B cell (primary cell): ENCODE measurements around the gene GPAT3. TPM values are rescaled to one million over a fixed set of nuclear protein-coding genes. Genes with fewer than 3 reads are reported as not detected.
A peak's percentile ranks its signal among the peaks of the same experiment; 100 is the strongest.

Source experiments
- ATAC-seq: fragments of 200-7000 bp; cut with Tn5 transposase; one replicate; pipeline ENCODE4 v1.10.0; 2021; ENCODE audit warnings: low read depth, mild to moderate bottlenecking, moderate number of reproducible peaks, moderate library complexity
- CTCF ChIA-PET: fragments of 350-600 bp; sonication (Branson Sonifier 250); formaldehyde crosslinking; loops from one replicate; lab custom pipeline; 2021; ENCODE audit warnings: antibody characterized with exemption, inconsistent platforms; lab: Charles Lee
- POLR2A ChIA-PET: fragments of 350-600 bp; sonication (Branson Sonifier 250); formaldehyde crosslinking; loops from one replicate; lab custom pipeline; 2021; ENCODE audit warnings: antibody characterized with exemption; lab: Charles Lee
- DNase-seq: peaks from one replicate; pipeline ENCODE4 v3.0.0; 2013
- H2AFZ ChIP-seq: 2 replicates; pipeline ENCODE4 v1.6.1; 2012; ENCODE audit warnings: mild to moderate bottlenecking, low read depth, low read length; ENCODE audit not compliant: insufficient read depth, poor library complexity, severe bottlenecking
- H3K27ac ChIP-seq, 2 donors: 1 replicate in 1 of 2; 2 replicates in 1 of 2; pipeline ENCODE4 v1.5.1; 2012 to 2013; ENCODE audit warnings: low read length in 2 of 2, mild to moderate bottlenecking in 2 of 2, moderate library complexity in 1 of 2
- H3K27me3 ChIP-seq, 4 experiments: fragments of 200-600 bp in 1 of 4; sonication (generic) in 1 of 4; replicated peaks in 1 of 4; 1 replicate in 2 of 4; 2 replicates in 2 of 4; pipeline versions ENCODE4 v1.6.1 to v1.7.0; 2013 to 2016; ENCODE audit warnings: low read length in 3 of 4, mild to moderate bottlenecking in 2 of 4, mixed read lengths in 1 of 4, moderate library complexity in 1 of 4; ENCODE audit not compliant: insufficient read depth in 4 of 4, control insufficient read depth in 3 of 4; ENCODE audit errors: control extremely low read depth in 1 of 4
- H3K36me3 ChIP-seq, 2 experiments: replicated peaks in 1 of 2; 1 replicate in 1 of 2; 2 replicates in 1 of 2; pipeline versions ENCODE4 v1.6.1 to v1.7.1; 2013; ENCODE audit warnings: low read length in 1 of 2; ENCODE audit not compliant: insufficient read depth in 2 of 2, control insufficient read depth in 1 of 2; ENCODE audit errors: control extremely low read depth in 1 of 2, extremely low read depth in 1 of 2
- H3K4me1 ChIP-seq, 2 donors: fragments of 200-600 bp in 1 of 2; sonication (generic) in 1 of 2; 1 replicate in 1 of 2; 2 replicates in 1 of 2; pipeline versions ENCODE4 v1.5.1 to v1.6.1; 2013 to 2017; ENCODE audit warnings: low read length in 2 of 2; ENCODE audit not compliant: control insufficient read depth in 2 of 2, insufficient read depth in 2 of 2
- H3K4me2 ChIP-seq: replicated peaks from 2 replicates; pipeline ENCODE3; 2012; ENCODE audit warnings: mild to moderate bottlenecking, low read depth, low read length; ENCODE audit not compliant: poor library complexity, severe bottlenecking
- H3K4me3 ChIP-seq, 5 experiments: fragments of 200-600 bp in 1 of 5; sonication (generic) in 1 of 5; 1 replicate in 3 of 5; 2 replicates in 2 of 5; pipeline versions ENCODE4 v1.5.1 to v1.7.0; 2011 to 2016; ENCODE audit warnings: low read length in 4 of 5, mild to moderate bottlenecking in 4 of 5, low read depth in 2 of 5, control low read depth in 1 of 5, moderate library complexity in 1 of 5; ENCODE audit not compliant: insufficient read depth in 1 of 5; ENCODE audit errors: control extremely low read depth in 1 of 5, extremely low read depth in 1 of 5
- H3K79me2 ChIP-seq: fragments of 200-600 bp; sonication (generic); one replicate; pipeline ENCODE4 v1.6.0; 2016; ENCODE audit warnings: low read length; ENCODE audit not compliant: control insufficient read depth, insufficient read depth
- H3K9ac ChIP-seq: fragments of 200-600 bp; sonication (generic); 2 replicates; pipeline ENCODE4 v1.6.1; 2017; ENCODE audit warnings: mild to moderate bottlenecking, low read length, moderate library complexity
- H3K9me3 ChIP-seq, 3 donors: one replicate each; pipeline versions ENCODE4 v1.6.1 to v1.7.1; 2013; ENCODE audit warnings: low read length in 2 of 3; ENCODE audit not compliant: control insufficient read depth in 2 of 3, insufficient read depth in 1 of 3; ENCODE audit errors: control extremely low read depth in 1 of 3
- H4K20me1 ChIP-seq: 2 replicates; pipeline ENCODE4 v1.6.0; 2012; ENCODE audit warnings: mild to moderate bottlenecking, low read length; ENCODE audit not compliant: insufficient read depth, control insufficient read depth, poor library complexity, severe bottlenecking
- H3K27ac Mint-ChIP-seq: one replicate; pipeline ENCODE4 v1.8.0; 2021; ENCODE audit warnings: mixed read lengths
- H3K27me3 Mint-ChIP-seq: one replicate; pipeline ENCODE4 v1.8.0; 2021; ENCODE audit warnings: mixed read lengths
- H3K4me1 Mint-ChIP-seq: one replicate; pipeline ENCODE4 v1.8.0; 2021; ENCODE audit warnings: mixed read lengths
- H3K4me3 Mint-ChIP-seq: one replicate; pipeline ENCODE4 v1.8.0; 2021; ENCODE audit warnings: mixed read lengths
- H3K9me3 Mint-ChIP-seq: one replicate; pipeline ENCODE4 v1.8.0; 2022; ENCODE audit warnings: mixed read lengths; ENCODE audit not compliant: insufficient read depth
- CTCF ChIP-seq: fragments of 200-600 bp; IDR thresholded peaks from one replicate; pipeline ENCODE4 v1.8.0; 2022; ENCODE audit warnings: antibody characterized with exemption, mild to moderate bottlenecking
- EZH2 ChIP-seq: IDR thresholded peaks from 2 replicates; pipeline ENCODE4 v1.6.1; 2012; ENCODE audit warnings: borderline replicate concordance, low read depth, mild to moderate bottlenecking, moderate library complexity, low read length; ENCODE audit not compliant: insufficient read depth, poor library complexity, severe bottlenecking
- WGBS: methylation state at CpG from one replicate; pipeline ENCODE4 v1.1.5; 2013; ENCODE audit warnings: missing lambda C conversion rate; ENCODE audit not compliant: insufficient coverage; 5-methylcytosine and 5-hydroxymethylcytosine counted together
- intact Hi-C: fragments of 100-400 bp; cut with micrococcal nuclease; formaldehyde crosslinking; loops from one replicate; pipeline ENCODE4 v1.10.0; 2022
- polyA plus RNA-seq: library from polyadenylated mRNA; depleted of rRNA; stranded (reverse); fragments of >200 nt; gene quantifications from 2 replicates; pipeline ENCODE4 v1.2.3, GENCODE V29; 2012
- total RNA-seq, 2 donors: library from RNA; stranded (reverse); fragments of 120-200 nt in 1 of 2; gene quantifications; 1 replicate in 1 of 2; 2 replicates in 1 of 2; pipeline versions ENCODE4 v1.2.3 to v1.2.4, GENCODE V29; 2013 to 2022

Gene GPAT3
- total and polyA plus RNA-seq, 2 donors (not counting 1 experiment from before 2014, with no cell fraction given): 0.06 to 0.89 TPM

GRCh38 chr4:83569429-83569828 is 33.5 kb downstream of the GPAT3 start:
- Mint-ChIP-seq H3K4me3 (no peak overlapping the region), H3K4me1 (peaks cover 14% of the 10 kb centered on the region), H3K27ac (peak overlapping the region; percentile 26), H3K27me3 (peaks cover 7% of the 10 kb centered on the region), H3K9me3 (no peaks in the 10 kb centered on the region)
- Histone ChIP-seq H2AFZ (no peak overlapping the region), H3K9ac (no peak overlapping the region), H3K27ac (no peak overlapping the region), H4K20me1 (no peaks in the 10 kb centered on the region), H3K4me2 (peak overlapping the region; percentile 40), H3K36me3 (no peaks in the 10 kb centered on the region), H3K27me3 (no peaks in the 10 kb centered on the region), H3K4me3 (no peak overlapping the region), H3K79me2 (no peaks in the 10 kb centered on the region), H3K4me1 (peaks cover 12 to 15% of the 10 kb centered on the region in 2 donors), H3K9me3 (no peaks in the 10 kb centered on the region)
- DNase-seq: no peak
- ATAC-seq: no peak
- CTCF ChIA-PET: interaction anchor here (0.6 kb wide), 1 partner anchor 218 kb away, joined by 3 read pairs; no protein-coding TSS in a partner anchor
- TF ChIP-seq CTCF: no peak
- no peak for TF ChIP-seq EZH2
- intact Hi-C loops: no loop called here
- POLR2A ChIA-PET: no interaction called here
- 77% methylated on average over 2 of the region's 4 CpGs for WGBS

GRCh38 chr4:83569987-83570386 is 34.1 kb downstream of the GPAT3 start:
- POLR2A ChIA-PET: no interaction called here
- Mint-ChIP-seq H3K4me3 (peak overlapping the region; percentile 5), H3K9me3 (no peaks in the 10 kb centered on the region), H3K4me1 (peaks cover 14% of the 10 kb centered on the region), H3K27me3 (peaks cover 7% of the 10 kb centered on the region), H3K27ac (no peak overlapping the region)
- peaks cover 12 to 15% of the 10 kb centered on the region in 2 donors for H3K4me1 ChIP-seq
- TF ChIP-seq EZH2: no peak
- TF ChIP-seq CTCF: no peak
- peak overlapping the region; percentile 40 for H3K4me2 ChIP-seq
- WGBS: 17% methylated on average over 2 of the region's 5 CpGs
- ATAC-seq: peak; percentile 80
- no peaks in the 10 kb centered on the region for H3K36me3 ChIP-seq
- no peaks in the 10 kb centered on the region for H3K9me3 ChIP-seq
- no peak overlapping the region for H2AFZ ChIP-seq
- no peaks in the 10 kb centered on the region for H3K27me3 ChIP-seq
- H3K79me2 ChIP-seq: no peaks in the 10 kb centered on the region
- H3K9ac ChIP-seq: no peak overlapping the region
- no peaks in the 10 kb centered on the region for H4K20me1 ChIP-seq
- CTCF ChIA-PET: interaction anchor here (1.5 kb wide), 1 partner anchor 12 kb away, joined by 5 read pairs; no protein-coding TSS in a partner anchor
- intact Hi-C loops: no loop called here
- no peak overlapping the region for H3K4me3 ChIP-seq
- peak; percentile 61 for DNase-seq
- no peak overlapping the region for H3K27ac ChIP-seq
